ENCODE measurements around the gene MALT1. TPM values are rescaled to one million over a fixed set of nuclear protein-coding genes. Genes with fewer than 3 reads are reported as not detected.

MALT1 gene
- total RNA-seq, 1 donor from 2014 or later = 28.4 TPM

DNA sequence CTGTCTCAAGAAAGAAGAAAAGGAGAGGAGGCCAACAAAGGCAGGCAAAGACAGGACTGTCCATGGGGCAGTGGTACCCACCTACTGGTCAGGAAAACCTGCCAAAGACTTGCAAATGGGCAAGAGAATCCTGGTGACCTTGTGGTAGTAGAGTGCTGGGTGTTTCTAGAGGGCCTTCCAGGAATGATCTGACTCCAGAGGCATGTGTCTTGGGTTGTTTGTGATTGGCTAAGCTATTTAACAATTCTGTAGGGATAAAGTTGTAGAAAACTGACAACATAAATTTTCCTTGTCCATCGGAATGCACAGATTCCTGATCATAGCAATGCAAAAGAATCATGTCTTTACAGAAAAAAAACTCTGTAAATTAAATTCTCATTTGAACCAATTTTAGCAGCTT is 125.0 kb downstream of the MALT1 start:
- H3K4me3 ChIP-seq = no peak overlapping the region
- peak overlapping the region; percentile 50 for H3K27ac Mint-ChIP-seq
- H3K4me2 ChIP-seq = no peak overlapping the region
- no peaks in the 10 kb centered on the region for H3F3A ChIP-seq (ENCODE audit: low read depth)
- no peak overlapping the region for H3K9ac ChIP-seq
- H3K36me3 ChIP-seq = no peaks in the 10 kb centered on the region
- no peak overlapping the region for H3K4me3 Mint-ChIP-seq
- H3K4me1 ChIP-seq = no peaks in the 10 kb centered on the region
- TF ChIP-seq, protein P1, sequence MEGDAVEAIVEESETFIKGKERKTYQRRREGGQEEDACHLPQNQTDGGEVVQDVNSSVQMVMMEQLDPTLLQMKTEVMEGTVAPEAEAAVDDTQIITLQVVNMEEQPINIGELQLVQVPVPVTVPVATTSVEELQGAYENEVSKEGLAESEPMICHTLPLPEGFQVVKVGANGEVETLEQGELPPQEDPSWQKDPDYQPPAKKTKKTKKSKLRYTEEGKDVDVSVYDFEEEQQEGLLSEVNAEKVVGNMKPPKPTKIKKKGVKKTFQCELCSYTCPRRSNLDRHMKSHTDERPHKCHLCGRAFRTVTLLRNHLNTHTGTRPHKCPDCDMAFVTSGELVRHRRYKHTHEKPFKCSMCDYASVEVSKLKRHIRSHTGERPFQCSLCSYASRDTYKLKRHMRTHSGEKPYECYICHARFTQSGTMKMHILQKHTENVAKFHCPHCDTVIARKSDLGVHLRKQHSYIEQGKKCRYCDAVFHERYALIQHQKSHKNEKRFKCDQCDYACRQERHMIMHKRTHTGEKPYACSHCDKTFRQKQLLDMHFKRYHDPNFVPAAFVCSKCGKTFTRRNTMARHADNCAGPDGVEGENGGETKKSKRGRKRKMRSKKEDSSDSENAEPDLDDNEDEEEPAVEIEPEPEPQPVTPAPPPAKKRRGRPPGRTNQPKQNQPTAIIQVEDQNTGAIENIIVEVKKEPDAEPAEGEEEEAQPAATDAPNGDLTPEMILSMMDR (IDR thresholded peaks at IDR 0.05) = no peak
- no peak for TF ChIP-seq EZH2 (IDR thresholded peaks at IDR 0.05)
- TF ChIP-seq EZH2phosphoT487 (IDR thresholded peaks at IDR 0.05) = no peak
- no peaks in the 10 kb centered on the region for H3K9me3 ChIP-seq (ENCODE audit: low read depth)
- peaks cover 2% of the 10 kb centered on the region for H3K27me3 Mint-ChIP-seq (ENCODE audit: insufficient read depth, low read depth)
- H3K27me3 ChIP-seq = no peaks in the 10 kb centered on the region
- no peak overlapping the region for H3K27ac ChIP-seq
- H4K20me1 ChIP-seq (ENCODE audit: low read depth) = no peaks in the 10 kb centered on the region
- H3K36me3 Mint-ChIP-seq = no peaks in the 10 kb centered on the region
- peaks cover 7% of the 10 kb centered on the region for H3K4me1 Mint-ChIP-seq
- H3K9me3 Mint-ChIP-seq = no peaks in the 10 kb centered on the region
- no peak overlapping the region for H2AFZ ChIP-seq (replicated peaks)
- no peak for DNase-seq (ENCODE audit: low spot score)
- H3K79me2 ChIP-seq (ENCODE audit: low read depth) = no peaks in the 10 kb centered on the region

DNA sequence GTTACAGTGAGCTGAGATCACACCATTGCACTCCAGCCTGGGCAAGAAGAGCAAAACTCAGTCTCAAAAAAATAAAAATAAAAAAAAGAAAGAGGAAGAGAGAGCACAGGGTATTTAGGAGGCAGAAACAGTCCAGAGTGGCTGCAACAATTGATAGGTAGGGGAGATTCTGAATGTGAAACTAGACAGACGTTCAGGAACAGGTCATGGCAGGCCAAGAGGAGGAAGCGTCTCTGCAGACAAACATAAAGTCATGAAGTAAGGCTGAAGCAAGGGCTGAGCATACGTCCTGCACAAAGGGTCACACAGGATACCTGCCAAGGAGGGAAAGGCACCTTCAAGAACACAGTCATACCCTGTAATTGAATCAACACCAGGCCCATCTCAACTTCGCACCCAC is 129.3 kb downstream of the MALT1 start:
- no peak overlapping the region for H3K4me3 Mint-ChIP-seq
- peaks cover 2% of the 10 kb centered on the region for H3K9me3 Mint-ChIP-seq
- H3K27ac ChIP-seq = no peak overlapping the region
- H3K36me3 Mint-ChIP-seq = no peaks in the 10 kb centered on the region
- H2AFZ ChIP-seq (replicated peaks) = no peak overlapping the region
- H3K79me2 ChIP-seq (ENCODE audit: low read depth) = no peaks in the 10 kb centered on the region
- H3F3A ChIP-seq (ENCODE audit: low read depth) = peaks cover 8% of the 10 kb centered on the region
- H3K27me3 ChIP-seq = no peaks in the 10 kb centered on the region
- H3K4me3 ChIP-seq = no peak overlapping the region
- peaks cover 9% of the 10 kb centered on the region for H3K4me1 ChIP-seq
- H3K9ac ChIP-seq = no peak overlapping the region
- no peaks in the 10 kb centered on the region for H3K36me3 ChIP-seq
- TF ChIP-seq EZH2phosphoT487 (IDR thresholded peaks at IDR 0.05) (no peak), EZH2 (IDR thresholded peaks at IDR 0.05) (no peak)
- TF ChIP-seq, protein P1 (IDR thresholded peaks at IDR 0.05) = no peak
- H3K4me2 ChIP-seq = no peak overlapping the region
- peaks cover 27% of the 10 kb centered on the region for H3K4me1 Mint-ChIP-seq
- H3K9me3 ChIP-seq (ENCODE audit: low read depth) = no peaks in the 10 kb centered on the region
- peaks cover 12% of the 10 kb centered on the region for H3K27me3 Mint-ChIP-seq (ENCODE audit: insufficient read depth, low read depth)
- DNase-seq (ENCODE audit: low spot score) = no peak
- H4K20me1 ChIP-seq (ENCODE audit: low read depth) = no peaks in the 10 kb centered on the region
- H3K27ac Mint-ChIP-seq = peak overlapping the region; percentile 46

DNA sequence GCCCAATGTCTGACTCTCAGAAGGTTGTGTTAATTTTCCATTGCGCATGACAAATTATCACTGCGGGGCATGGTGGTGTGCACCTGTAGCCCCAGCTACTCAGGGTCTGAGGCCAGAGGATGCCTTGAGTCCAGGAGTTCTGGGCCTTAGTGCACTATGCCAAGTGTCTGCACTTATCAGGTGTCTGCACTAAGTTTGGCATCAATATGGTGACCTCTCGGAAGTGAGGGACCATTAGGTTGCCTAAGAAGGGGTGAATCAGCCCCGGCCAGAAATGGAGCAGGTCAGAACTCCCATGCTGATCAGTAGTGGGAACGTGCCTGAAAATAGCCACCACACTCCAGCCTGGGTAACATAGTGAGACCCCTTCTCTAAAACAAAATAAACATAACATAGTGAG is 131.7 kb downstream of the MALT1 start:
- DNase-seq (ENCODE audit: low spot score) = no peak
- Histone ChIP-seq H3K27me3 (no peaks in the 10 kb centered on the region), H3K4me3 (no peak overlapping the region), H3K9me3 (ENCODE audit: low read depth) (no peaks in the 10 kb centered on the region), H3K27ac (no peak overlapping the region), H3K79me2 (ENCODE audit: low read depth) (no peaks in the 10 kb centered on the region), H2AFZ (replicated peaks) (no peak overlapping the region), H3K4me1 (peaks cover 14% of the 10 kb centered on the region), H3K4me2 (no peak overlapping the region), H4K20me1 (ENCODE audit: low read depth) (no peaks in the 10 kb centered on the region), H3F3A (ENCODE audit: low read depth) (peaks cover 12% of the 10 kb centered on the region), H3K36me3 (no peaks in the 10 kb centered on the region), H3K9ac (no peak overlapping the region)
- peaks cover 11% of the 10 kb centered on the region for H3K9me3 Mint-ChIP-seq
- peaks cover 6% of the 10 kb centered on the region for H3K36me3 Mint-ChIP-seq
- peak overlapping the region; percentile 33 for H3K27ac Mint-ChIP-seq
- TF ChIP-seq EZH2phosphoT487 (IDR thresholded peaks at IDR 0.05) (no peak), EZH2 (IDR thresholded peaks at IDR 0.05) (no peak)
- TF ChIP-seq, protein P1 (IDR thresholded peaks at IDR 0.05) = no peak
- H3K4me1 Mint-ChIP-seq = peaks cover 40% of the 10 kb centered on the region
- H3K27me3 Mint-ChIP-seq (ENCODE audit: insufficient read depth, low read depth) = peaks cover 13% of the 10 kb centered on the region
- H3K4me3 Mint-ChIP-seq = no peak overlapping the region
